Epithelial cell of proximal tubule (primary cell): ENCODE measurements around the gene POLR2B. TPM values are rescaled to one million over a fixed set of nuclear protein-coding genes. Genes with fewer than 3 reads are reported as not detected.

Experiments used
- DNase-seq: peaks from one replicate; pipeline ENCODE4 v3.0.0-alpha.2; 2011; ENCODE audit warnings: low read depth
- H3K4me3 ChIP-seq: 2 replicates; pipeline ENCODE4 v1.5.1; 2011; ENCODE audit warnings: low read depth, mild to moderate bottlenecking, low read length
- CTCF ChIP-seq: conservative IDR thresholded peaks from 2 replicates; pipeline ENCODE4 v1.5.1; 2012; ENCODE audit warnings: low read depth, mild to moderate bottlenecking, low read length
- total RNA-seq: library from RNA; depleted of rRNA; stranded (reverse); fragments of >200 nt; gene quantifications from 2 replicates; pipeline ENCODE4 v1.2.3, GENCODE V29; 2015

POLR2B gene
- total RNA-seq, 1 donor from 2014 or later: 73.7 TPM

- TF ChIP-seq CTCF: no peak
- DNase-seq: no peak
- no peak overlapping the region for H3K4me3 ChIP-seq
Observed at GRCh38 chr4:56986192-56986591, 7.5 kb downstream of the POLR2B start.

DNA sequence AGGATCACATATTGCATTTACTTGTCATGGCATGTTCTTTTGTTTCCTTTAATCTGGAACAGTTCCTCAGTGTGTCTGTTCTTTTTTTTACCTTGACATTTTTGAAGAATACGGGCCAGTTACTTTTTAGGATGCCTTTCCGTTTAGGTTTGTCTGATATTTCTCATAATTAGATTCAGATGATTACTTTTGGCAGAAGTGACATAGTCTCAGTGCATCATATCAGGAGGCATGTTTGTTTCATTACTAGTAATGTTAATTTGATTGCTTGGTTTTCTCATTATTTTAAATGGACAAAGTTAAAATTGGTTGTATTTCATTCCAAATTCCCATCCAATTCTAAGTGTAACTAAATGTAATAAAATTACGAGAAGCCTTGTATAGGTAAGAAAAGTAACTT lies 8.3 kb downstream of the POLR2B start:
- no peak for DNase-seq
- TF ChIP-seq CTCF: no peak
- no peak overlapping the region for H3K4me3 ChIP-seq

- no peak for DNase-seq
- no peak overlapping the region for H3K4me3 ChIP-seq
Observed at GRCh38 chr4:56990109-56990905, 11.6 kb downstream of the POLR2B start.

DNA sequence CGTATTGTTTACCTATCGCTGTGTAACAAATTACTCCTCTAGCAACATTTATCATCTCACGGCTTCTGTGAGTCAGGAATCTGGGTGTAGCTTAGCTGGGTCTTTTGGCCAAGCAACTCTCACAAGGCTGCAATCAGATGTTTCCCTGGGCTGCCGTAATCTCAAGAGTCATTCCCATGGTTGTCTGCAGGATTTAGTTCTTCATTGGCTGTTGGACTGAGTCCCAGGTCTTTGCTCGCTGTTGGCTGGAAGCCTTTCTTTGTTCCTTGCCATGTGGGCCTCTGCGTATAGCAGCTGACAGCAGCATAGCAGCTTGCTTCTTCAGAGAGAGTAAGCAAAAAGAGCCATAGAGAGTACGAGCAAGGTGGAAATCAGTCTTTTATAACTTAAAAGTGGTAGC lies 16.8 kb downstream of the POLR2B start:
- TF ChIP-seq CTCF: no peak
- H3K4me3 ChIP-seq: no peak overlapping the region
- no peak for DNase-seq

More at GRCh38 chr4:56990109-56990905, 11.6 kb downstream of the POLR2B start:
- no peak for TF ChIP-seq CTCF

DNA sequence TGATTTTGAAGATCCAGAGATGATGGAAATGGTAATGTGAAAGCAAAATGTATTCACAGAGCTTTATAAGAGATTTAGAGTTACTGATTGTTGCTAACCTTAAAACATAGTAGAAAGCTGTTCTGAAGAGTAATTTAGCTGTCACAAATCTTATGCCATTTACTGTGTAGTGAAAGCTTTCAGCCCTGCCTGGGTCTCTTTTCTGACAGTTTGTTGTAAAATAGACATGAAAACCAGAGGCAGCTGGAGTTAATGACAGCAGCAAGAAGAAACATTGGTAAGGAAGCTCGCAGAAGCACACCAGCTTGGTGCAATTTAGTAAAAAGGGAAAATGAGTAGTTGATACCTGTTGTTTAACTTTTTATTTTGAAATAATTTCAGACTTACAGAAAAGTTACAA lies 21.1 kb downstream of the POLR2B start:
- H3K4me3 ChIP-seq: no peak overlapping the region
- DNase-seq: no peak
- no peak for TF ChIP-seq CTCF

GRCh38 chr4:57013543-57014120 lies 34.9 kb downstream of the POLR2B start:
- H3K4me3 ChIP-seq: no peak overlapping the region
- TF ChIP-seq CTCF: no peak
- DNase-seq: no peak

- no peak overlapping the region for H3K4me3 ChIP-seq
- TF ChIP-seq CTCF: no peak
- DNase-seq: no peak
Observed at GRCh38 chr4:57018980-57019379, 40.3 kb downstream of the POLR2B start.
